Chondrocyte (in vitro differentiated cells): Measurements from ENCODE around the gene MRPS14. TPM values are rescaled to one million over a fixed set of nuclear protein-coding genes. Genes with fewer than 3 reads are reported as not detected.

Experiments
- DNase-seq: peaks from one replicate; pipeline ENCODE4 v3.0.0; 2021; ENCODE audit warnings: mixed read lengths, low spot score
- H3K27ac Mint-ChIP-seq: one replicate; pipeline ENCODE4 v1.8.0; 2021; ENCODE audit warnings: mild to moderate bottlenecking, moderate library complexity, mixed read lengths; ENCODE audit not compliant: unreplicated experiment
- H3K27me3 Mint-ChIP-seq: 2 replicates; pipeline ENCODE4 v1.8.0; 2021; ENCODE audit warnings: low read depth, mixed read lengths
- H3K36me3 Mint-ChIP-seq: 2 replicates; pipeline ENCODE4 v1.8.0; 2021; ENCODE audit warnings: low read depth, mixed read lengths
- H3K4me1 Mint-ChIP-seq: 2 replicates; pipeline ENCODE4 v1.8.0; 2021; ENCODE audit warnings: low read depth, mild to moderate bottlenecking, mixed read lengths
- H3K4me3 Mint-ChIP-seq: one replicate; pipeline ENCODE4 v1.8.0; 2021; ENCODE audit warnings: mild to moderate bottlenecking, moderate library complexity, mixed read lengths; ENCODE audit not compliant: unreplicated experiment
- H3K9me3 Mint-ChIP-seq: 2 replicates; pipeline ENCODE4 v1.8.0; 2021; ENCODE audit warnings: low read depth, mixed read lengths
- total RNA-seq: library from RNA; stranded (reverse); gene quantifications from 3 replicates; pipeline ENCODE4 v1.2.1, GENCODE V29; 2021
- TF ChIP-seq, protein P1 (sequence below): fragments of 200-600 bp; sonication (generic); IDR thresholded peaks from 2 replicates; pipeline ENCODE4 v1.5.0; 2021; ENCODE audit warnings: antibody characterized with exemption, mild to moderate bottlenecking, moderate library complexity

The MRPS14 gene
- total RNA-seq, 1 donor from 2014 or later = 22.1 TPM

GRCh38 chr1:175067362-175068106 is 44.3 kb upstream of the MRPS14 start, which contains the start of gene TNN:
TSS of gene TNN (plus strand) at chr1:175067833. CDS start at chr1:175077419, 9,586 bp downstream.
- Mint-ChIP-seq H3K27me3 (peaks cover 6% of the 10 kb centered on the region), H3K4me1 (peaks cover 10% of the 10 kb centered on the region), H3K27ac (no peak within 1 kb of the TSS), H3K9me3 (no peaks in the 10 kb centered on the region), H3K4me3 (no peak within 1 kb of the TSS), H3K36me3 (no peaks in the 10 kb centered on the region)
- DNase-seq = no peak
- TF ChIP-seq, protein P1, sequence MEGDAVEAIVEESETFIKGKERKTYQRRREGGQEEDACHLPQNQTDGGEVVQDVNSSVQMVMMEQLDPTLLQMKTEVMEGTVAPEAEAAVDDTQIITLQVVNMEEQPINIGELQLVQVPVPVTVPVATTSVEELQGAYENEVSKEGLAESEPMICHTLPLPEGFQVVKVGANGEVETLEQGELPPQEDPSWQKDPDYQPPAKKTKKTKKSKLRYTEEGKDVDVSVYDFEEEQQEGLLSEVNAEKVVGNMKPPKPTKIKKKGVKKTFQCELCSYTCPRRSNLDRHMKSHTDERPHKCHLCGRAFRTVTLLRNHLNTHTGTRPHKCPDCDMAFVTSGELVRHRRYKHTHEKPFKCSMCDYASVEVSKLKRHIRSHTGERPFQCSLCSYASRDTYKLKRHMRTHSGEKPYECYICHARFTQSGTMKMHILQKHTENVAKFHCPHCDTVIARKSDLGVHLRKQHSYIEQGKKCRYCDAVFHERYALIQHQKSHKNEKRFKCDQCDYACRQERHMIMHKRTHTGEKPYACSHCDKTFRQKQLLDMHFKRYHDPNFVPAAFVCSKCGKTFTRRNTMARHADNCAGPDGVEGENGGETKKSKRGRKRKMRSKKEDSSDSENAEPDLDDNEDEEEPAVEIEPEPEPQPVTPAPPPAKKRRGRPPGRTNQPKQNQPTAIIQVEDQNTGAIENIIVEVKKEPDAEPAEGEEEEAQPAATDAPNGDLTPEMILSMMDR = no peak

GRCh38 chr1:175062858-175063257 is 39.6 kb upstream of the MRPS14 start:
- H3K27me3 Mint-ChIP-seq = peaks cover 6% of the 10 kb centered on the region
- H3K36me3 Mint-ChIP-seq = no peaks in the 10 kb centered on the region
- no peak overlapping the region for H3K27ac Mint-ChIP-seq
- no peak overlapping the region for H3K4me3 Mint-ChIP-seq
- no peaks in the 10 kb centered on the region for H3K4me1 Mint-ChIP-seq
- H3K9me3 Mint-ChIP-seq = peaks cover 4% of the 10 kb centered on the region
- TF ChIP-seq, protein P1 = no peak
- DNase-seq = no peak

GRCh38 chr1:175062339-175062738 is 39.1 kb upstream of the MRPS14 start:
- Mint-ChIP-seq H3K36me3 (no peaks in the 10 kb centered on the region), H3K27me3 (peaks cover 8% of the 10 kb centered on the region), H3K9me3 (peaks cover 4% of the 10 kb centered on the region), H3K4me1 (no peaks in the 10 kb centered on the region), H3K4me3 (no peak overlapping the region), H3K27ac (no peak overlapping the region)
- no peak for DNase-seq
- TF ChIP-seq, protein P1 = no peak

GRCh38 chr1:175054736-175055135 is 31.5 kb upstream of the MRPS14 start:
- Mint-ChIP-seq H3K4me1 (peaks cover 5% of the 10 kb centered on the region), H3K9me3 (peaks cover 4% of the 10 kb centered on the region), H3K27me3 (peaks cover 2% of the 10 kb centered on the region), H3K27ac (no peak overlapping the region), H3K36me3 (no peaks in the 10 kb centered on the region), H3K4me3 (no peak overlapping the region)
- no peak for DNase-seq
- TF ChIP-seq, protein P1 = no peak

DNA sequence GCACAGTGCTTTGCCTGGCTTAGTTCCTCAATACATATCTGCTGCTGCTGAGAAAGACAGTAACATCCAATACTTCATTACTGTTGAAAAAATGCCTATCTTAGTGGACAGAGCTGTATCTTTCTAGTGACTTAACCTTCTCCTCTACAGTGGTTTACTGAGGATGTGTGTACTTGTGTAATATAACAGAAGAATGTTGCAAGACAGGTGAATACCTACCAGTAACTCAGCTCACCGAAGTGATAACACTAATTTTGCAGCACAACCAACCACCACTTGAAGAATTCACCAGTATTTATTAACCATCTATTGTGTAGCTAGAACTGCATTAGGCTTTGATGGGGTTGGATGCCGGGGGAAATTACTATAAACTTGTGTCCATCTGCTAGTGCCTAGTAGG is 27.8 kb upstream of the MRPS14 start:
- H3K27ac Mint-ChIP-seq = no peak overlapping the region
- TF ChIP-seq, protein P1 = no peak
- peaks cover 3% of the 10 kb centered on the region for H3K27me3 Mint-ChIP-seq
- H3K36me3 Mint-ChIP-seq = no peaks in the 10 kb centered on the region
- DNase-seq = no peak
- no peak overlapping the region for H3K4me3 Mint-ChIP-seq
- peaks cover 1% of the 10 kb centered on the region for H3K9me3 Mint-ChIP-seq
- H3K4me1 Mint-ChIP-seq = peaks cover 5% of the 10 kb centered on the region
